ENCODE results near the gene DAPL1.

DNA sequence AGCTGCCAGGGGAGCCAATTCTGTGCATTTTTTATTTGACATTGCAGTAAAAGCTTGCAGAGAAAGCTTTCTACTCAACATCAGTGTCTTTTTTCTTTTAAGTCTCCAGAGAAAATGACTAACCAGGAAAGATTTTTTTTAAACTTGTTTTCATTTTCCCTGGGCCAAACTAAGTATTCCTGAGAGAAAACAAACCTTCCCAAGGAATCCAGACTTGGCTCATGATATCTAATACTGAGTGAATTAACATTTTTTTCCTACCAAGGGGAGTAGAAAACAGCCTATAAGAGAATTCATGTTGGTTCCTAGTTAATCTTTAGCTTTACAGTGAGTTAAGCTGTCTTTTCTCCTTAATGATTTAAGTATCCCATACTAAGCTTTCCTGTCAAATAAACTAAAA is 46.7 kb downstream of the DAPL1 start:
- TF ChIP-seq, protein P1, sequence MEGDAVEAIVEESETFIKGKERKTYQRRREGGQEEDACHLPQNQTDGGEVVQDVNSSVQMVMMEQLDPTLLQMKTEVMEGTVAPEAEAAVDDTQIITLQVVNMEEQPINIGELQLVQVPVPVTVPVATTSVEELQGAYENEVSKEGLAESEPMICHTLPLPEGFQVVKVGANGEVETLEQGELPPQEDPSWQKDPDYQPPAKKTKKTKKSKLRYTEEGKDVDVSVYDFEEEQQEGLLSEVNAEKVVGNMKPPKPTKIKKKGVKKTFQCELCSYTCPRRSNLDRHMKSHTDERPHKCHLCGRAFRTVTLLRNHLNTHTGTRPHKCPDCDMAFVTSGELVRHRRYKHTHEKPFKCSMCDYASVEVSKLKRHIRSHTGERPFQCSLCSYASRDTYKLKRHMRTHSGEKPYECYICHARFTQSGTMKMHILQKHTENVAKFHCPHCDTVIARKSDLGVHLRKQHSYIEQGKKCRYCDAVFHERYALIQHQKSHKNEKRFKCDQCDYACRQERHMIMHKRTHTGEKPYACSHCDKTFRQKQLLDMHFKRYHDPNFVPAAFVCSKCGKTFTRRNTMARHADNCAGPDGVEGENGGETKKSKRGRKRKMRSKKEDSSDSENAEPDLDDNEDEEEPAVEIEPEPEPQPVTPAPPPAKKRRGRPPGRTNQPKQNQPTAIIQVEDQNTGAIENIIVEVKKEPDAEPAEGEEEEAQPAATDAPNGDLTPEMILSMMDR (IDR thresholded peaks at IDR 0.05): no peak
- no peak for TF ChIP-seq POLR2A (IDR thresholded peaks at IDR 0.05)
